HUES48 (cell line): Measurements from ENCODE around the gene SMIM28.
A peak's percentile ranks its signal among the peaks of the same experiment; 100 is the strongest.

ENCODE experiments used
- H3K27ac ChIP-seq: one replicate; pipeline ENCODE4 v1.7.0; 2013; ENCODE audit warnings: low read depth, low read length, inconsistent platforms
- H3K27me3 ChIP-seq: 2 replicates; pipeline ENCODE4 v1.6.1; 2013; ENCODE audit warnings: mild to moderate bottlenecking, low read length; ENCODE audit not compliant: control insufficient read depth, insufficient read depth
- H3K36me3 ChIP-seq: 2 replicates; pipeline ENCODE4 v1.6.1; 2013; ENCODE audit warnings: low read length; ENCODE audit not compliant: control insufficient read depth, insufficient read depth
- H3K4me1 ChIP-seq: 2 replicates; pipeline ENCODE4 v1.6.1; 2013; ENCODE audit warnings: mild to moderate bottlenecking, low read length; ENCODE audit not compliant: control insufficient read depth, insufficient read depth
- H3K4me3 ChIP-seq: 2 replicates; pipeline ENCODE4 v1.5.1; 2013; ENCODE audit warnings: mild to moderate bottlenecking, low read depth, low read length
- H3K9ac ChIP-seq: 2 replicates; pipeline ENCODE4 v1.6.1; 2013; ENCODE audit warnings: mild to moderate bottlenecking, low read depth, low read length, moderate library complexity
- H3K9me3 ChIP-seq: 2 replicates; pipeline ENCODE4 v1.6.1; 2013; ENCODE audit warnings: low read length; ENCODE audit not compliant: control insufficient read depth, insufficient read depth

The SMIM28 gene

DNA sequence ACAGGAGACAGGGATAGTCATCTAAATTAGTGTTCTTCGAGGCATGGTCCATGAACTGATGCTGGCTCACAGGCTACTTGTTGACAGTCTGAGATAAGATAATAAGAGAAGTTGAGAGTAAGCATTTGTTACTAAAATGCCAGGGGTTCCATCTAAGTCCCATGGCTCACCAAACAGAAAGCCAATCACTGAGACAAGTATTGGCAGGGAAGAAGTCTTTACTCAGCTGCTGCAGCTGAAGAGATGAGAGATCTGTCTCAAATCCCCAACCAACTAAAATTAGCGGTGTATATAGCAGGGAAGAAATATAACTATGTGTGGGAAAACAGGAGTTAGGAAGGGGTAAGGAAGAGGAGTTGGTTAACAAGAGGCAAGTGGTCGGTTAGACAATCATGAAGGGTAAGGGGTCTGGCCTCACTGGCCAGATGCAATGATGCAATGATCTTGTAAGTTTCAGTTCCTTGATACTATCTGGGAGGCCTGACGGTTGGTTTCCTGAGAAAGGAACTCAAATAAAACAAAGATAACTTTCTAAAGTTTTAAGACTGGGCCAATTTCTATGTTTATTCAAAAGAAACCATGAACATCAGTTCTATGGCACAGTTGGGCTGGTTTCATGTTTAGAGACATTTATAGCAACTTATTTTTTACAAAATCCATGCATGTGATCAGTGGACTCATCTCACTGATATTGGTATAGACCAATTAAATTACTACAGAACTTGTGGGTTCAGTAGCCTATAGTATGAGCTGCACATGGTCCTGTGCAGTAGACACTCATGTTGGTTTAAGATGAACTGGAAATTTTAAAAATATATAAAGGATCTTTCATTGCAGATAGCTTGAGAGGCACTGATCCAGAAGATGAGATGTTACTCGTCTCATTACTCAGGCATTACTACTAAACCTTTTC is 16.4 kb downstream of the SMIM28 start:
- H3K9ac ChIP-seq: no peak overlapping the region
- H3K36me3 ChIP-seq: no peaks in the 10 kb centered on the region
- no peak overlapping the region for H3K27ac ChIP-seq

DNA sequence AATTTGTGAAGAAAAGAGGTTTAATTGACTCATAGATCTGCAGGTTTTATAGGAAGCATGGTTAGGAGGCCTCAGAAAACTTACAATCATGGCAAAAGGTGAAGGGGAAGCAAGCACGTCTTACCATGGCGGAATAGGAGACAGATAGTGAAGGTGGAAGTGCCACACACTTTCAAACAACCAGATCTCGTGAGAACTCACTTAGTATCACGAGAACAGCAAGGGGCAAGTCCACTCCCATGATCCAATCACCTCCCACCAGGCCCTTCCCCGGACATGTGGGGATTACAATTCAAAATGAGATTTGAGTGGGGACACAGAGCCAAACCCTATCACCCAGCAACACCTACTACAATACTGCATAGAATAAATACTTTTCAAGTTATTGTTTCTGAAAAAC is 19.0 kb downstream of the SMIM28 start:
- no peak overlapping the region for H3K27ac ChIP-seq
- no peaks in the 10 kb centered on the region for H3K9me3 ChIP-seq
- H3K27me3 ChIP-seq: no peaks in the 10 kb centered on the region
- H3K36me3 ChIP-seq: no peaks in the 10 kb centered on the region
- H3K4me1 ChIP-seq: no peaks in the 10 kb centered on the region
- H3K9ac ChIP-seq: no peak overlapping the region
- no peak overlapping the region for H3K4me3 ChIP-seq

More for the DNA sequence above, 16.4 kb downstream of the SMIM28 start:
- Histone ChIP-seq H3K4me1 (peaks cover 2% of the 10 kb centered on the region; the same call in 1 of the 2 replicates), H3K27me3 (no peaks in the 10 kb centered on the region), H3K4me3 (no peak overlapping the region), H3K9me3 (no peaks in the 10 kb centered on the region)

DNA sequence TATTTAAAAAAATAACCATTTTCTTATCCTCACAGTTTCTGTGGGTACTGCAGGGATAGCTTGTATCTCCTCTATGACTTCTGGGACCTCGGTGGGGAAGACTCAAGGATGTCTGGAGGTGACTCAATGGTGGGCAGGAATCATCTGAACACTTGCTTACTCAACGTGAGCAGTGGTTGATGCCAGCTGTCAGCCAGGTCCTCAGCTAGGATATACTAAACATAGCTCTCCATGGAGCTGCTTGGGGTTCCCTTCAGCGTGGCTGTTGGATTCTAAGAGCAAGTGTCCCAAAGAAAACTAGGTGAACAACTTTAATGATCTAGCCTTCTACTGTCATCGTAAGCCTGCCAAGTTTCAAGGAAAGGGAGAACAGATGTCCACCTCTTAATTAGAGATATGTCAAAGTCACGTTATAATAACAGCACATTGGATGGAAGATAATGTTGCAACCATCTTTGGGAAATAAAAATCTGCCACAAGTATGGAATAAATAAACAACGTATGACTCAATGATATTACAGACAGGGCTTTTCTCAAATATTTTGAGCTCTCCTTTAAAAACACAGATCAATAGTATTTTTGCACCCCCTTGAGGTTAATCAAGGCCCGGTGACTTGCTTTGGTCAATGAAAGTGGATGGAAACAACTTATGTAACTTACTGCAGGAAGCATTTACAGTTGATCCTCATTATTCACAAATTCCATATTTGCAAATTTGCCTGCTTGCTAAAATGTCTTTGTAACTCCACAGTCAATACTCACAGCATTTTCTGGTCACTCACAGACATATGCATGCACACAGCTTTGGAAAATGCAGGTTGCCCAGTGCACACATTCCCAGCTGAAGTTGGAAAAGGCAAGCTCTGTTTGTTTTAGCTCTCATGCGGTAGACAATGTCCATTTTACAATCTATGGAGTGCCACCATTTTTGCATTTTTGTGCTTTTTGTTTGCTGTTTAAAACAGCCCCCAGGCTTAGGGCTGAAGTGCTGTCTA is 19.7 kb downstream of the SMIM28 start:
- no peak overlapping the region for H3K4me3 ChIP-seq
- H3K9ac ChIP-seq: no peak overlapping the region
- H3K4me1 ChIP-seq: no peaks in the 10 kb centered on the region
- H3K27ac ChIP-seq: no peak overlapping the region
- H3K27me3 ChIP-seq: no peaks in the 10 kb centered on the region
- H3K9me3 ChIP-seq: no peaks in the 10 kb centered on the region
- no peaks in the 10 kb centered on the region for H3K36me3 ChIP-seq

DNA sequence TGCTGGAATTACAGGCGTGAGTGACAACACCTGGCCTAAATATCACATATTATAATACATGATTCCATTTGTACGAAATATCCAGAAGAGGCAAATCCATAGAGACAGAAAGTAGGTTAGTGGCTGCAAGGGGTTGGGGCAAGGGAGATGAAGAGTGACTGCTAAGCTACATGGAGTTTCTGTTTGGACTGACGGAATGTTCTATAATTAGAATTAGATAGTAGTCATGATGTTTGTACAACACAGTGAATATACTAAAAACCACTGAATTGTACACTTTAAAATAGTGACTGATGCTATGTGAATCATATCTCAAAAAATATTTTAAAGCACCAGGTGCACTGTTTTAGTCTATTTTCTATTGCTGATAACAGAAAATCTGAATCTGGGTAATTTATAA is 22.6 kb downstream of the SMIM28 start:
- Histone ChIP-seq H3K27me3 (no peaks in the 10 kb centered on the region), H3K36me3 (0 out of 2 replicates have a peak, but pooled peaks cover under 1% of the 10 kb centered on the region), H3K27ac (no peak overlapping the region), H3K9me3 (no peaks in the 10 kb centered on the region), H3K4me3 (no peak overlapping the region), H3K4me1 (peaks cover 4% of the 10 kb centered on the region), H3K9ac (no peak overlapping the region)

DNA sequence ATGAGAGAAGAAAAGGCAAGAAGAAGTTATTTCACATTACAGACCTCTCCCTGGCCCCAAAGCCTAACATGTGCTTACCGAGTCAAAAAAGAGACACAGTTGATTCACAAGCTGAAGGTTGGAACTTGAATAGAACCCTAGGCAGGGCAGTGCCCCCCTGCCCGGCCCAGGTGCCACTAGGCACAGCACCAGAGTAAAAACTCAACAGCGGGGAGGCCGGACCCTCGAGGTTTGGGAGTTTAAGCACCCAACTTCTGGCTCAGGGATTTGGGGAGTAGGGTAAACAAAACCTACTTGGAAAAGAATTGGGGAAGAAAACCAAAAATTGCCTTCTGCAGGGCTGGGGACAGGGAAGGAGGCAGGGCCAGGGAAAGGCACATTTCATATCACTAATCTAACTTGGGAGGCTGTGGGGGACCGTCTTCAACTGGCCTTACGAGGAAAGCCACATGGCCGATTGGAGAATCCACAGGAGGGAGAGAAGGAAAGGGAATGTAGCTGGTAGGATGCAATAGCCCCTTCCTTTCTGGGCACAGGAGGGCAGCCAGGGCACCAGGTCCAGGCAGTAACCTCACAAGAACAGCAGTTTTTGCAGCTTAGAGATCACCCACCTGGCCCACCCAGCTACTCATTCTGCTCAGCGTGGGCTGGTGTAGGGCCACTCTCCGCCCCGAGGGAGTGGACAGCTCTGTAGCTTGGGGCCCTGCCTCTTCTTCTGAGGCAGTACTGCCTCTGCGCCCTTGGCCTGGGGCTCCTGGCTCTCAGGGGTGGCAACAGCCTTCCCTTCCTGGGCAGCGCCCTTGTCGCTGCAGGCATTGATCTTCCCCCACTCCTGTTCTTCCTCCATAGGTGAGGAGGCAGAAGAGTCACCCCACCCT is 24.5 kb downstream of the SMIM28 start:
- Histone ChIP-seq H3K4me1 (peaks cover 6% of the 10 kb centered on the region), H3K36me3 (peaks cover 19% of the 10 kb centered on the region), H3K9ac (no peak overlapping the region), H3K27me3 (no peaks in the 10 kb centered on the region), H3K4me3 (no peak overlapping the region), H3K9me3 (no peaks in the 10 kb centered on the region), H3K27ac (no peak overlapping the region)

DNA sequence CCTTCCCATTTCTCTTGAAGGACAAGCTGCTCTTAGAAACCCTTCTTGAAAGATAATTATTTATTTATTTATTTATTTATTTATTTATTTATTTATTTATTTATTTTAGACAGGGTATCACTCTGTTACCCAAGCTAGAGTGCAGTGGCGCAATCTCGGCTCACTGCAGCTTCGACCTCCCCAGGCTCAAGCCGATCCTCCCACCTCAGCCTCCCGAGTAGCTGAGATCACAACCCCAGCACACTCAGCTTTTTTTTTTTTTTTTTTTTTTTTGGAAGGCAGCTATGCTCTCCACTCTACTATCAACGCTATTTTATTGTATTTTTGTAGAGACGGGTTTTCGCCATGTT is 25.1 kb downstream of the SMIM28 start:
- H3K4me1 ChIP-seq: peaks cover 6% of the 10 kb centered on the region
- H3K27me3 ChIP-seq: no peaks in the 10 kb centered on the region
- H3K27ac ChIP-seq: no peak overlapping the region
- H3K4me3 ChIP-seq: peak overlapping the region; percentile 93; the same call in 1 of the 2 replicates
- peaks cover 25% of the 10 kb centered on the region for H3K36me3 ChIP-seq
- H3K9ac ChIP-seq: no peak overlapping the region
- H3K9me3 ChIP-seq: no peaks in the 10 kb centered on the region

GRCh38 chr6:138403324-138403800 is 25.7 kb downstream of the SMIM28 start:
- H3K4me3 ChIP-seq: peak overlapping the region; percentile 93
- peak overlapping the region; percentile 90 for H3K27ac ChIP-seq
- H3K9ac ChIP-seq: peak overlapping the region; percentile 73
- no peaks in the 10 kb centered on the region for H3K9me3 ChIP-seq
- H3K4me1 ChIP-seq: peaks cover 6% of the 10 kb centered on the region
- H3K27me3 ChIP-seq: no peaks in the 10 kb centered on the region
- peaks cover 30% of the 10 kb centered on the region for H3K36me3 ChIP-seq

- Histone ChIP-seq H3K4me3 (peak within 1 kb of the TSS; percentile 93), H3K4me1 (peaks cover 6% of the 10 kb centered on the region), H3K27ac (peak within 1 kb of the TSS; percentile 90), H3K9ac (peak within 1 kb of the TSS; percentile 73), H3K27me3 (no peaks in the 10 kb centered on the region), H3K9me3 (no peaks in the 10 kb centered on the region), H3K36me3 (peaks cover 37% of the 10 kb centered on the region)
Measured at GRCh38 chr6:138403801-138404665, 26.3 kb downstream of the SMIM28 start, which contains the start of gene HEBP2. Gene HEBP2, plus strand, starts transcription at chr6:138404223. Its CDS starts 273 bp downstream, at chr6:138404496.

GRCh38 chr6:138404666-138405337 is 27.1 kb downstream of the SMIM28 start:
- Histone ChIP-seq H3K36me3 (peaks cover 45% of the 10 kb centered on the region), H3K9me3 (no peaks in the 10 kb centered on the region), H3K4me1 (peaks cover 6% of the 10 kb centered on the region), H3K4me3 (peak overlapping the region; percentile 93), H3K9ac (peak overlapping the region; percentile 71), H3K27me3 (no peaks in the 10 kb centered on the region), H3K27ac (peak overlapping the region; percentile 57)
